HG03039 (cell line): ENCODE results near the gene SH3PXD2A.
"Not testable (repeated sequence)": the region's sequence is repeated elsewhere in the genome, so short reads cannot be mapped to it uniquely, and the experiment has no call there.

Source experiments
- ATAC-seq: cut with Tn5 transposase; IDR thresholded peaks from one replicate; pipeline ENCODE4 v1.9.1; 2021; ENCODE audit warnings: mild to moderate bottlenecking, moderate library complexity; ENCODE audit not compliant: unreplicated experiment

Gene SH3PXD2A

DNA sequence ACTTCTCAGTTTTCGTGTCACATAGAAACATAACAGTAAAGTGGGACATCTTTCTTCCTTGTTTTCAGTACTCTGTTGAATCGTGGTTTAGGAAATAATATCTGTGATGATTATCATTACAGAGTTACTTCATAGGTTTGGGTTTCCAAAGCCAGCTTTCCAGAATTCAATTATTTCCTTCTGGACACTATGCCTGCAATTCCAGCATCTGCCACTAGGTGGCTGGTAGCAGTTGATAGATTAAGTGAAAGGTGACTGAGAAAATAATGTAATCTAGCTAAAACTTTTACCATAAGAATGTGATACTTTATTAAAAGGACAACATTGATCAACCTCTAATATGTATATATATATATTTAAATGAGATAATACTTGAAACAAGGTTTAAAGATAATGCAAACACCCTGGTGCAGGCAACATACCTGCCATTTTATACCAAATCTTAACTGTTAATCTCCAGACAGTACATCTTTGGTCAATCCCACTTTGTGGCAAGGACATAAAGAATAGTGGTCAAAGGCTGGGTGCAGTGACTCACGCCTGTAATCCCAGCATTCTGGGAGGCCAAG lies 102.6 kb downstream of the SH3PXD2A start:
- no peak for ATAC-seq

DNA sequence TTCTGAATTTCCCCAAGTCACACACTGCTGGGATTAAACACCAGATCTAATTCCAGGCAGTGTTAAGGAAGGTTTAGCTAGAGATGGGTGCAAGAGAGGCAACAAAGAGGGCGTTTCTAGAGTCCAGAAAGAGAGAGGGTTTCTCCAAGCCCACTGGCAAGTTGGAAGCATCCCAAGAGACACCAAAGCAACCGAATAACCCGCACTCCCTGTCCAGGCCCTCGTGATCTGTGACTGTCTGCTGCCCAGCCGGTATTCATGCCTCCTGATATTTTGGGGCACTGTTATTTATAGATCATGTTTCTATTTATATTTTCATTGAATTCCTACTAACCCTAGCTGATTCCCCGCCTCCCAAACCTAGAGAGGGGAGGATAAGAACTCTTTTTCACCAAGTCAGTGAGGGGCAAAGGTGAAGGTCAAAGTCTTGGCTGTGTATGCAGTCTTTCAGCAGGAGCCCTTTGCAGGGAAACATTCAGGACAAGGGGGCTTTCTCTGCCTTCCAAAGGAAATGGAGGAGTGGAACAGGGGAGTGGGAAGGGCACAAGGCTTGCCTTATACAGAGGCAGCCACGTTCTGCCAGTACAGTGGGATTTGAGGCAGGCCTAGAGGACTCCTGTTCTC lies 103.6 kb downstream of the SH3PXD2A start:
- ATAC-seq, result no peak

DNA sequence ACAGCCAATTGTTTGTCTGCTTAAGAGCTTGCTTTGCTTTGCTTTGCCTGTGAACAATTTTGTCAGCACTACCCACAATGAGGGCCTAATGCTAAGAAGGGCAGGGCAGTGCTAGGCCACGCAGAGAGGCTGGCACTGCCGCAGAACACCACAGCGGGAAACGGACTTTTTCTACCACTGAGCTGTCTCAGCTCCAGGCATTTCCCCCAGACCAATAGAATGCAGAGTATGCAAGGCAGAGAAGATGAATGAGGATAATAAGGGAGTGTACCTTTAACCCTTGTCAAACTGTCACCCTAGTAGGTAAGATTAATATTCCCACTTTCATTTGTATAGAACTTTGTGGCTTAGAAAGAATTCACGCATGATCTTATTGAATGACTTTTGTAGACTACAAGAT lies 104.5 kb downstream of the SH3PXD2A start:
- ATAC-seq, result no peak

DNA sequence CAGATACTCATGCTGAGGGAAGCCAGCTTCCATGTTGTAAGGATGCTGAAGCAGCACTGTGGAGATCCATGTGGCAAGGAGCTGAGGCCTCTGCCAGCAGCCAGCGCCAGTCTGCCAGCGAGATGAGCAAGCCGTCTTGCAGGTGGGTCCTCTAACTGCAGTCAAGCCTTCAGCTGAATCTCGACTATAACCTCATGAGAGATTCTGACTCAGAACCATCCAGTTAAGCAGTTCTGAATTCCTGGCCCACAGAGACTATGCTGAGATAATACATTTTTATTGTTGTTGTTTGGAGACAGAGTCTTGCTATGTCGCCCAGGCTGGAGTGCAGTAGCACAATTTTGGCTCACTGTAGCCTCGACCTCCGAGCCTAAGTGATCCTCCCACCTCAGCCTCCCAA lies 105.6 kb downstream of the SH3PXD2A start:
- no peak for ATAC-seq

DNA sequence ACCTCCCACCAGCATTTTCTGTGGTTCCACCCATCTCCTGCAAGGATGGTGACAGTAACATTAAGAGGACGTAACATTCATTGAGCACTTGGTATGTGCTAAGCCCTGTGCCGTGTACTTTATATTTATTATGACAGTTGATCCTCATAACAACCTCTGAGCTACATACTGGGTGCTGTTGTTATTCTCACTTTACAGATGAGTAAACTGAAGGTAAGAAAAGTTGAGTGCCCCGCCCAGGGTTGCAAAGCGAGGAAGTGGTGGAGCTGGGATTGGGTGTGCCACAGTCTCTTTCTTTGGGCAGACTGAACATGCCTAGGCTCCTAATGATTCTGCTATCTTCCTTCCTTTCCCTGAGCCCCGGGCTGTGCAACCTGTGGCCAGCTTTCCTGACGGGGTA lies 107.4 kb downstream of the SH3PXD2A start:
- no peak for ATAC-seq

DNA sequence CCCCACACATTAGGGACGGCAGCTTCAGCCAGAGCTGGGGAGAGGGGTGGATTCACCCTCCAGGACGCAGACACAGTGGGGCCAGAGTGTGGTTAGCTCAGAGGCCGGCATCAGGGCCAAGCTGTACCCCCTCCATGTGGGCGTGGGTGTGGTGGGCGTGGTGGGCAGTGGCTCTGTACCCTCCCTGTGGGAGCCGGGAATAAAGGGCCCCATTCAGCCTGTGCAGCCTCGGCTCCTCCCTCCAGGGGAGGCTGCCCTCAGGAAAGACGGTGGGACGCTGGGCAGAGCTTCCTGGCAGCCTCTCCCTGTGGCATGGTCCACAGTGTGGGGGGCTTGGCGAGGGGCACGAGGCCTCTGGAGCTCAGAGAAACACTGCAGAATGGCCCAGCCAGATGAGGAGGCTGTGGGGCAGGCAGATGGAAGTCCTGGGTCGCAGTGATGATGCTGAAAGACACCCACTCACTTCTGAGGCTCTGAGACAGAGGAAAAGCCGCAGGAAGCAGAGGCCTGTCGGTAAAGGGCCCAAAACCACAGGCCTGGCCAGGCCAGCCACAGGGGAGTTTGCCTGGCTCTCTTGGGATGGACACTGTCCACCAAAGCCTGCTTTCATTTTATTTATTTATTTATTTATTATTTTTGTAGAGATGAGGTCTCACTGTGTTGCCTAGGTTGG lies 108.0 kb downstream of the SH3PXD2A start:
- ATAC-seq, result no peak

DNA sequence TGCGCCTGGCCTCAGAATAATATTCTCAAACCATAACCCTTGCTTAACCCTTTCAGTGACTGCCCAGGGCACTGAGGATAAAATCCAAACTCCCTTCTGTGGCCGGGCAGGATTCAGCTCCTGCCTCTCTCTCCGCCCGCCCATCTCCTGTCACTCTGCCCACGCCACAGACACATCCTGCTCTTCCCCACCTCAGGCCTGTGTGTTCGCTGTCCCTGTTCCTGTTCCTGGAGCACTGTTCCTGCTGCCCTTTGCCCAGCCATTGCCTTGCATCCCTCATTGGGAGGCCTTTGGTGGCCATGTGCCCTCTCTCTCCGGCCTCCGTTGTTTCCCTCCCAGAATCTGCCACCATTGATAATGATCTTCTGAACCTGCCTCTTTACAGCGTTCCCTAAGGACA lies 108.8 kb downstream of the SH3PXD2A start:
- no peak for ATAC-seq

DNA sequence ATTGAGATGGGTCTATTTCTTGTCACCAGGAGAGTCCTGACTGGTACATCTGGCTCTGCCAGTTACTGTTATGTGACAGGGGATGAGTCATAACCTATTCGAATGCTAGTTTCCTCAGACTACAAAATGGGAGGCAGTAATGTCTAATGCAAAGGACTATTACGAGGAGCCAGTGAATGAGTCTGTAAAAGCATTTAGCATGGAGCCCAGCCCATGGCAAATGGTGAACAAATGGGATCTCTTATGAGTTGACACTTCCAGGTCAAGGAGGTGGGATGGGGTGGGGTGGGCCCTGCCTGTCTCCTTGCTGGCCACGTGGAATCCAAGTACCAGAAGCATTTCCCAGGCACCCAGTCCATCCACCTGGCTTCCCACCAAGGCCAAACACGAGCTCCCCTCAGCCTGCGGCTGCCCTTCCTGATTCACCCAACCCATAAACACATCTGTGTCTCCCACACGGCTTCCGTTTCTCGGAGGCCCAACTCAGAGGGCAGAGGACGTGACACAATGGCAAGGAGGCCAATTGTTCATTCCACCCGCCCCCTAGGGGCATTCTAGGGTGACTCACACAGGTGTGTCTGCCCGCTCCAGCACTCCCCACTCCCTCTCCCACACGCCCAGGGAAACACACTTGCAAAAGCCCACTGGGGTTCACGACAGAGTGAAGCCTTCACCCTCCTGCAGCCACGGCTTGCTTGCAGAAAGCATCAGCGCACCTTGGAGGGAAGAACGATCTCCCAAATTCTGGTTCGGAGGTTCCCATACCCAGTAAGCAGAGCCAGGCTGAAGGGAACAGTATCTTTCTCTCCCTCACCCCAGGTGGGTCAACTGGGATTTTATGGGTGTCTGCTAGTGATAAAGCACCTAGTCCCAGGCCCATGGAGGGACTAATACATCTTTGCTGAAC lies 109.8 kb downstream of the SH3PXD2A start:
- ATAC-seq, result no peak

DNA sequence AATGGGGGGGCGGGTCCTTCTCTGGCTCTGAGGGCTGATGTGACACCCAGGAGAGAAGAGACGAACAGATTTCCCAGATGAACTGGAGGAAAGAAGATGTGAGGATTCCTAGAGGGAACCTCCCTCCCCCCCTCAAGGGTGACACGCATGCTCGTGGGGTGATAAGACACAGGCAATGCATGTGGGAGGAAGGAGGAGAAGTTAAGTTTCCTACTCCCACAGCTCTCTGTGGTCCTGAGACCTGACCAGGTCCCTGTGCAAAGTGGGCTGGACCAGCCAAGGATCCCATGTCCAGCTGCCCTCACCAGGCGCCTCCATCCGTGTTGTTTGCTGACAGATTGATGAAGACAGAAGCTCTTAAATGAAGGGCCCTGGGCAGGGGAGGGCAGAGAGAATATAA lies 112.6 kb downstream of the SH3PXD2A start:
- no peak for ATAC-seq

DNA sequence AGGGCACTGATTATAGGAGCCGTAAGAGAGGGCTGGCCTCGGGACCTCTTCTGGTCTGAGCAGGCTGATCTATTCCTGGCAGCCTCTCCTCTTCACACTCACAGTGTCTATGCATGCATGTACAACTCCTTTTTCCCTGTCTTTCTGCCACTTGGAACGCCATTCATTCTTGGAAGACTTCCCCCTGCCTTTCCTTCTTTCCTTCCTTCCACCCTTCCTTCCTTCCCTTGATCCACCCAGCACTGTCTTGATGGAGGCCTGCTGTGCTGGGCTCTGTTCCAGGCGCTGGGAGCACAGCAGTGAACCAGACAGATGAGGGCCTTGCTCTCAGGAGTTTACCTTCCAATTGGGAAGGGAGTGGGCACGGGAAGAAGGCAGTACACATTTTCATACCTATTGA lies 114.8 kb downstream of the SH3PXD2A start:
- no peak for ATAC-seq

DNA sequence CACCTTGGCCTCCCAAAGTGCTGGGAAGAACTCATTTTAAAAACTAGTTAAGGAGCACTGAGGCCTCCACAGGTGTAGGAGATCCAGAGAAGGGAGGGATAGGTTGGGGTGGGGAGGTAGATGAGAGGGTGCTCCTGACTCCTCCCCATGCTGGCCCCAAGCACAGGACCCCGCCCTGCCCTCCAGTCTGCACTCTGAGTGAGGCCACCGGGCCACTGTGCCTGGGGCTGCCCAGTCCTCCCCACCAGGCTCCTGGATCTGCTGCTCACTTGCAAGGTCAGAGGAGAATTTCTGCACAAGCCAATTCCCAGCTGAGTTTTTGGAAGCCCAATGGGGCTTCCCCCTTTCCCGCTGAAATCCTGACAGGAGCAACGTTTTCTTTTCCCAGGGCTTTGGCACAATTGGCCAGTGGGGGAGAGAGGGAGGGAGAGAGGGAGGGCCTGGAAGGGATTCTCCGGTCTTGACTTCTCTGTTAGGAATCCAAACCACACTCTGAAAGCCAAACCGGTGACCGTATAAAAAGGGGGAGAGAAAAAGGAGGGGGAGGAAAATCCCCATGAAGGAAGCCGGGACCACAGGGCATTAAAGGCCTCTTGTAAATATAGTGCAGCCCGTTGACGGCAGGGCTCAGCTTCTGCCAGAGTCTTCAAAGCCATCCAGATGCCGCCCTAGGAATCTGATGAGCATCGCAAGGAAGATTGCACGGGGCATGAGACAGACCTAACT lies 116.2 kb downstream of the SH3PXD2A start:
- no peak for ATAC-seq

DNA sequence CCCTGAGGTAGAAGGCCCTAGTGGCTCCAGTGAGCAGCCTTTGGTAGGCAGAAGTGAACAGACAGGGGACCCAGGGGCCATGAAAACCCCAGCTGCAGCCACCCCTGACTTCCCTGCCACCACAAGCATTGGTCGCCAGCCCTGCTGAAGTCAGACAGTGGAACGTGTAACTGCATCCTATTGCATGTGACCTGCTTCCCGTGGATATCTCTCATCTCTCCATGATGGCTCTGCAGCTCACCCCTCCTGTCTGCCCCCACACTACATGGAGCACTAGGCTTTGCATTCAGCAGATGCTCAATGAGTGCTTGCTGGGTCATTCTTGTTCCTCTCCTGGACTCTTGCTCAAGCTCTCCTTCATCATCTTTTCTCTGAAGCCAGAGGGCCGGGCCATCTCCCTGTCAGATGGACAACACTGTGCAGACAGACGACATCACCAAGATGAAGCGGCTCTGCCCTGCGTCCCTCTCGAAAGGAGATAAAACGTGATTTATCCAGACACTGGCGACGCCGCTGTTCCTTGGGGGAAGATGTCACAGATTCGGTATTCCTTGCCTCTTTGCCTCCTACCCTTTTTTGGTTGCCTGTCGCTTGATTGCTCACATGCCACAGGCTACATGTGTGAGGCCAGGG lies 117.5 kb downstream of the SH3PXD2A start:
- no peak for ATAC-seq

DNA sequence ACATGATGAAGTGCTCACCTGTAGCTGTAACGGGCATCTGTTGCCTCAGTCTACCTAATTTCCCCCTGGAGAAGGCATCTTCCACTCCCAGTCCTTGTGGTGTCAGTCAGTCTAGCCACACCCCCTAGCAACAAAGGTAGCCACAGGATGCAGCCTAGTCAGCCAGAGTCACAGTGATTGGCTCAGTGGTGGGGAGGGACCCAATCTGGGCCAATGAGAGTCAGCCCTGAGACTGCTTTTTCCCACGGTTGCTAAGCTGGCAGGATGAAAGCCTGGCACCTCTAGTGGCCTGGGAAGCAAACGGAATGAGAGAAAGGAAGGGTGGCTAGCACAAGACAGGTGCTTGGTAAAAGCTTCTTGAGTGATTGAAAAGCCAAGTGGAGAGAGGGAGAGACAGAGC lies 118.6 kb downstream of the SH3PXD2A start:
- peak; percentile 59 for ATAC-seq

DNA sequence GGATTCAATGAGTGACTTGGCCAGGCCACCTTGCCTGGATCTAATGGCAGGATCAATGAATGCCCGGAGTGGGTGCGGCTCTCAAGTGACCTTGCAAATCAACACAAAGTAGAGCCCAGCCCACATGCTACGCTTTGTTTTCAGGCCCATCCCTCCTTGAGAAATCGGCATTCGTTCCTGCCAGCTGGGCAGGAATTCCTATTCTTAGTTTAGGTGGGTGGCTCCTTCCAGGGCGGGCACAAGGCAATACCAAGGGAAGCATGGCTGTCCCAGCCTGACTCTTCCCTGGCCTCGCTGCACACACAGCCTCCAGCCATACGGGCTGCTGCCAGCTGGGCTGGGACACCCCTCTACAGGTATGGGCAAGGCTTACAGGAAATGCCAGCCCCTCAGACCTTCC lies 119.3 kb downstream of the SH3PXD2A start:
- ATAC-seq, result no peak

DNA sequence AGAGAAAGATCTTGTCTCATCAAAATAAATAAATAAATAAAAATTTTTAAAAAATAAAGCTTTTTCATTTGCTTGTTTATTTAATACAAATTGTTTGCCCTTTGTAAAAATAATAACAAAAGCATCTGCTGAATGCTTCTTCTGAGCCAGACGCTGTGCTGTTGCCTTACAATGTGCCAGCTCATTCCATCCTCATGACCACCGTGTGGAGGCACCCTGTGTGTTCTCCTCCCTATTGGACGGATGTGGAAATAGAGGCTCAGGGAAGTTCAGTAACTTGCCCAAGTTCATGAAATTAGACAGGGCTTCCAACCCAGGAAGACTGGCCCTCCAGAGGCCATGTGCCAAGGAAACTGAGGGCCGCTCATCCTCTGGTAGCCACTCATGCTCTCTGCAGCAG lies 120.6 kb downstream of the SH3PXD2A start:
- no peak for ATAC-seq

DNA sequence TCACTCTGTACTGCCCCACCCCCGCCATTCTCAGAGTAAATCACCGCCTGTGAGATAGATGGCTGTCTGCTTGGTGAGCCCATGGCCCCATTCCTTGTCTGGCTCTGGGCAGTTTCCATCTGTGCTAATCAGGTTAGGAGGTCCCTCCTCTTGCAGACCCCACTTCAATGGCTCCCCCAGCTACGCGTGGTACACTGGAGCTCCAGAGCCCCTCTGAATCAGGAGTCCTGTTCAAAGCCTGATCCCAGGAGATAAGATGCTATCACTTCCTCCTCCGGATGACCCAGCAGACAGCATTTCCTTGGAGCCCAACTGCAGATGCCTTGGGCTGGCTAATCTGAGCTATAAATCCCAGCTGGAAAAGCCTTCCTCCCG lies 122.3 kb downstream of the SH3PXD2A start:
- no peak for ATAC-seq

DNA sequence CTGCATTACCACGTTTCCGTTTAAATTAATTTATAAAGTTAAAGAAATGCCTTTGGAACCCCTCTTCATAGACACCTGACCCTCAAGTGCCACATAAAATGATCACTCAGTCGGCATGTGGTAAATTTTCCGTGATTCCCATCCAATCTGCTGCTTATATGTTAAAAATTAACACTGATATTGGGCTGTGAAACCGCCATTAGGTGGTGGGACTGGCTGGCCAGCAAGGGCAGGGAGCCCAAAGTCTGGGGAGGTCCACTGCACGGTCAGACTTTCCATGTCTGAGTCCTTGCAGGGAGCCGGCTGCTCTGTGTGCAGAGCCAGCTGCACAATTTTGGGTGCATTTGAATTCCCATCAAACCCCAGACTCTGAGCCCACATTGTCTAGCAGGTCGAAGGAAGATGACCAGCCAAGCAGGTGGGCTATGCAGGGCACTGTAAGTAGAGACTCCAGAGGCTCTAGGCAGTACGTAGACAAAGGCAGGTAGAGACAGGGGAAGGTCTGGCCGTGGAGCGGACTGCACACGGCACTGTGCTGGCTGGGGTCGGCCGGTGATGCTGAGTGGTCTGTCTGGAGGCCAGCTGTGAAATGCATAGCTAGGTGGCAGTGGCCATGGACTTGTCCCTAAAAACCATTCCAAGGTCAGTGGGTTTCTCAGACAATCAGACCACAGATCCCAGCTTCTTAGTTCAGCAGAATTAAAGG lies 122.9 kb downstream of the SH3PXD2A start:
- ATAC-seq, result no peak

DNA sequence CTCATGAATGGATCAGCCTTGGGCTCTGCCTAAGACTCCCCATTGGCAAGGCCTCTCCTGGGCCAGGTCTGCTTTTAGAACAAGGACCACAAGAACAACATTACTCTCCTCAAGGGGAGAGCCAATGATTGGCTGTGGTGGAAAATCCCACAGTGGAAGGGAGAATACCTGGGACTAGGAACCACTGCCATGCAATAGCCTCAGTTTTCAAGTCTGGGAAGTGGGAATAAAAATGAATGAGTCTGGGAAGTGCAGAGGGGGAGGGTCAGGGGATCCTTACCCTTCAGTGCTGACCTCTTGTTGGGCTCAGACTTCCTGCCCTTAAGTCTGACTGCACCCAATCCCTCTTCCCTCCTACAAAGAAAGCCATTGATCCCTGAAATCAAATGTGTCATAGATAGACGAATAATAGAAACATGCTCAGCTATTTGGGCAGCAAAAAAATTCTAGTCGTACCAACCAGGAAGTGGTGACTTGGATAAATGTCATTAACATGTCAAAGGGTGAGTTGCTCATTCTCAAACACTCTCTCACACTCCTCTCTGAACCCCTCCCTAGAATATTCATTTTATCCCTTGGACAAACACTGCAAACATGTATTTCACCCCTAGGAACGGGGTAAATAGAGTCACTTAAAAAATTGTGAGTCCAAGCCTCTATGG lies 123.6 kb downstream of the SH3PXD2A start:
- no peak for ATAC-seq

DNA sequence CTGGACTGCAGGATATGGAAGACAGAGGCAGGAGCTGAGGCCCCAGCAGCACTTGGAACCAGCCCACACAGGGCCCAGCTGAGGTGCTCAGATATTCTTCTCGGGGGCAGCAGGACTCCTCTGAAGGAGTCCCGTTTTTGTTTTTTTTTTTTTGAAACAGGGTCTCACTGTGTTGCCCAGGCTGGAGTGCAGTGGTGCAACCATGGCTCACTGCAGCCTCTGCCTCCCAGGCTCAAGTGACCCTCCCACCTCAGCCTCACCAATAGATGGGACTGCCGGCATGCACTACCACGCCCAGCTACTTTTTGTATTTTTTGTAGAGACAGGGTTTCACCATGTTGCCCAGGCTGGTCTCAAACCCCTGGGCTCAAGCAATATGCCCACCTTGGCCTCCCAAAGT lies 124.3 kb downstream of the SH3PXD2A start:
- not testable (repeated sequence) for ATAC-seq
